Adipocyte (in vitro differentiated cells): ENCODE results near the gene MZT1.

Experiments
- DNase-seq: peaks from one replicate; pipeline ENCODE4 v3.0.0-alpha.2; 2015; ENCODE audit warnings: low read depth
- H3K27me3 ChIP-seq: replicated peaks from 2 replicates; pipeline ENCODE4 v1.7.0; 2013; ENCODE audit warnings: mild to moderate bottlenecking, low read length, moderate library complexity; ENCODE audit not compliant: control insufficient read depth, insufficient read depth
- H3K36me3 ChIP-seq: 2 replicates; pipeline ENCODE4 v1.7.0; 2013; ENCODE audit warnings: low read length, mild to moderate bottlenecking, moderate library complexity; ENCODE audit not compliant: control insufficient read depth, insufficient read depth, severe bottlenecking
- H3K4me1 ChIP-seq: 2 replicates; pipeline ENCODE4 v1.7.0; 2013; ENCODE audit warnings: mild to moderate bottlenecking, low read length, moderate library complexity; ENCODE audit not compliant: control insufficient read depth, insufficient read depth
- H3K4me3 ChIP-seq: 2 replicates; pipeline ENCODE4 v1.7.0; 2013; ENCODE audit warnings: mild to moderate bottlenecking, low read length, moderate library complexity
- H3K9ac ChIP-seq: 2 replicates; pipeline ENCODE4 v1.7.0; 2013; ENCODE audit warnings: mild to moderate bottlenecking, low read length, moderate library complexity
- H3K9me3 ChIP-seq: 2 replicates; pipeline ENCODE4 v1.7.0; 2013; ENCODE audit warnings: mild to moderate bottlenecking, low read length, moderate library complexity; ENCODE audit not compliant: control insufficient read depth

MZT1 gene

GRCh38 chr13:72727417-72728289 lies at the start of gene MZT1, which contains the start of gene BORA:
Gene MZT1 (minus strand): TSS chr13:72727629. CDS start chr13:72727602, 27 bp downstream.
Gene BORA (plus strand): TSS chr13:72727923. CDS start chr13:72728941, 1,018 bp downstream.
- H3K36me3 ChIP-seq = no peaks in the 10 kb centered on the region

GRCh38 chr13:72774019-72774418 lies 46.6 kb upstream of the MZT1 start:
- Histone ChIP-seq H3K4me1 (peaks cover 10% of the 10 kb centered on the region), H3K27me3 (no peaks in the 10 kb centered on the region), H3K36me3 (peaks cover 97% of the 10 kb centered on the region), H3K9ac (no peak overlapping the region), H3K4me3 (no peak overlapping the region), H3K9me3 (no peaks in the 10 kb centered on the region)
- DNase-seq = peak; percentile 82

More at GRCh38 chr13:72727417-72728289, at the start of gene MZT1, which contains the start of gene BORA:
- Histone ChIP-seq H3K4me3 (peak within 1 kb of the TSS; percentile 95), H3K27me3 (no peaks in the 10 kb centered on the region), H3K9ac (peak within 1 kb of the TSS; percentile 94), H3K9me3 (no peaks in the 10 kb centered on the region), H3K4me1 (peaks cover 13% of the 10 kb centered on the region)
- peak; percentile 99 for DNase-seq

GRCh38 chr13:72763411-72763810 lies 36.0 kb upstream of the MZT1 start:
- Histone ChIP-seq H3K4me3 (no peak overlapping the region), H3K36me3 (peaks cover 96% of the 10 kb centered on the region), H3K9me3 (no peaks in the 10 kb centered on the region)

GRCh38 chr13:72760189-72760588 lies 32.8 kb upstream of the MZT1 start:
- no peak overlapping the region for H3K4me3 ChIP-seq
- no peak overlapping the region for H3K9ac ChIP-seq
- H3K4me1 ChIP-seq = peaks cover 18% of the 10 kb centered on the region
- no peaks in the 10 kb centered on the region for H3K9me3 ChIP-seq
- H3K27me3 ChIP-seq = no peaks in the 10 kb centered on the region
- peaks cover 95% of the 10 kb centered on the region for H3K36me3 ChIP-seq
- no peak for DNase-seq

More at GRCh38 chr13:72763411-72763810, 36.0 kb upstream of the MZT1 start:
- Histone ChIP-seq H3K9ac (no peak overlapping the region), H3K4me1 (peaks cover 18% of the 10 kb centered on the region), H3K27me3 (no peaks in the 10 kb centered on the region)
- DNase-seq = peak; percentile 62

GRCh38 chr13:72757792-72758535 lies 30.5 kb upstream of the MZT1 start:
- H3K4me1 ChIP-seq = peaks cover 3% of the 10 kb centered on the region
- H3K9me3 ChIP-seq = no peaks in the 10 kb centered on the region
- DNase-seq = no peak
- no peaks in the 10 kb centered on the region for H3K27me3 ChIP-seq
- peaks cover 99% of the 10 kb centered on the region for H3K36me3 ChIP-seq
- no peak overlapping the region for H3K4me3 ChIP-seq
- no peak overlapping the region for H3K9ac ChIP-seq

- no peak for DNase-seq
- no peak overlapping the region for H3K4me3 ChIP-seq
- H3K27me3 ChIP-seq = no peaks in the 10 kb centered on the region
- no peaks in the 10 kb centered on the region for H3K9me3 ChIP-seq
- peaks cover 91% of the 10 kb centered on the region for H3K36me3 ChIP-seq
- H3K4me1 ChIP-seq = no peaks in the 10 kb centered on the region
- H3K9ac ChIP-seq = no peak overlapping the region
Observed at GRCh38 chr13:72754111-72754510, 26.7 kb upstream of the MZT1 start.

- DNase-seq = no peak
- peaks cover 77% of the 10 kb centered on the region for H3K36me3 ChIP-seq
Observed at GRCh38 chr13:72751220-72751619, 23.8 kb upstream of the MZT1 start.

GRCh38 chr13:72745260-72745659 lies 17.8 kb upstream of the MZT1 start:
- no peak for DNase-seq
- Histone ChIP-seq H3K4me1 (peaks cover 9% of the 10 kb centered on the region), H3K27me3 (no peaks in the 10 kb centered on the region), H3K9me3 (no peaks in the 10 kb centered on the region), H3K4me3 (no peak overlapping the region), H3K9ac (no peak overlapping the region), H3K36me3 (peaks cover 30% of the 10 kb centered on the region)

More at GRCh38 chr13:72751220-72751619, 23.8 kb upstream of the MZT1 start:
- Histone ChIP-seq H3K4me3 (no peak overlapping the region), H3K4me1 (no peaks in the 10 kb centered on the region), H3K9me3 (no peaks in the 10 kb centered on the region), H3K9ac (no peak overlapping the region), H3K27me3 (no peaks in the 10 kb centered on the region)

GRCh38 chr13:72740015-72740414 lies 12.6 kb upstream of the MZT1 start:
- Histone ChIP-seq H3K4me3 (no peak overlapping the region), H3K9me3 (no peaks in the 10 kb centered on the region), H3K4me1 (peaks cover 5% of the 10 kb centered on the region), H3K36me3 (peaks cover 8% of the 10 kb centered on the region), H3K9ac (no peak overlapping the region), H3K27me3 (no peaks in the 10 kb centered on the region)
- no peak for DNase-seq

GRCh38 chr13:72737033-72737432 lies 9.6 kb upstream of the MZT1 start:
- H3K27me3 ChIP-seq = no peaks in the 10 kb centered on the region
- DNase-seq = no peak

GRCh38 chr13:72728290-72728605 lies 819 bp upstream of the MZT1 start:
- peaks cover 13% of the 10 kb centered on the region for H3K4me1 ChIP-seq
- peak; percentile 18 for DNase-seq
- H3K9me3 ChIP-seq = no peaks in the 10 kb centered on the region
- H3K27me3 ChIP-seq = no peaks in the 10 kb centered on the region
- H3K9ac ChIP-seq = peak overlapping the region; percentile 90
- no peaks in the 10 kb centered on the region for H3K36me3 ChIP-seq
- peak overlapping the region; percentile 95 for H3K4me3 ChIP-seq

More at GRCh38 chr13:72737033-72737432, 9.6 kb upstream of the MZT1 start:
- no peak overlapping the region for H3K9ac ChIP-seq
- H3K4me1 ChIP-seq = no peaks in the 10 kb centered on the region
- H3K36me3 ChIP-seq = no peaks in the 10 kb centered on the region
- no peak overlapping the region for H3K4me3 ChIP-seq
- H3K9me3 ChIP-seq = no peaks in the 10 kb centered on the region
